GM12878 (cell line): ENCODE data around the gene MAP1LC3B. TPM values are rescaled to one million over a fixed set of nuclear protein-coding genes. Genes with fewer than 3 reads are reported as not detected.

ENCODE experiments used
- BCL11A ChIP-seq: IDR thresholded peaks from 2 replicates; pipeline ENCODE4 v1.6.1; 2011; ENCODE audit warnings: low read depth, low read length
- BMI1 ChIP-seq: fragments of 450-650 bp; IDR thresholded peaks from 2 replicates; pipeline ENCODE4 v1.6.1; 2016; ENCODE audit warnings: mild to moderate bottlenecking, moderate library complexity, borderline replicate concordance
- CHD1 ChIP-seq: IDR thresholded peaks from 2 replicates; pipeline ENCODE4 v1.6.1; 2012; ENCODE audit warnings: low read depth, low read length, improper control_type of control experiment
- ESRRA ChIP-seq: IDR thresholded peaks from 2 replicates; pipeline ENCODE4 v1.6.1; 2012; ENCODE audit warnings: mild to moderate bottlenecking, low read length, improper control_type of control experiment
- HDGF ChIP-seq: fragments of 450-650 bp; IDR thresholded peaks from 2 replicates; pipeline ENCODE4 v1.6.1; 2016; ENCODE audit warnings: antibody characterized with exemption
- JUNB ChIP-seq: IDR thresholded peaks from 2 replicates; pipeline ENCODE4 v1.6.1; 2016; ENCODE audit warnings: antibody characterized with exemption, mild to moderate bottlenecking
- MEF2B ChIP-seq: fragments of 450-650 bp; IDR thresholded peaks from 2 replicates; pipeline ENCODE4 v1.6.1; 2018; ENCODE audit warnings: mild to moderate bottlenecking, moderate library complexity; ENCODE audit not compliant: partially characterized antibody, poor library complexity, severe bottlenecking
- MTA2 ChIP-seq: fragments of 450-650 bp; IDR thresholded peaks from 2 replicates; pipeline ENCODE4 v1.6.1; 2016; ENCODE audit warnings: low read depth, mild to moderate bottlenecking, moderate library complexity
- NR2C2 ChIP-seq: IDR thresholded peaks from 2 replicates; pipeline ENCODE4 v1.6.1; 2011; ENCODE audit warnings: borderline replicate concordance, low read depth; ENCODE audit not compliant: control insufficient read depth, insufficient read length
- USF2 ChIP-seq: IDR thresholded peaks from 2 replicates; pipeline ENCODE4 v1.6.1; 2011; ENCODE audit warnings: low read depth, low read length, improper control_type of control experiment, borderline replicate concordance
- YBX1 ChIP-seq: fragments of 450-650 bp; IDR thresholded peaks from 2 replicates; pipeline ENCODE4 v1.6.1; 2016; ENCODE audit warnings: antibody characterized with exemption
- ZNF687 ChIP-seq: fragments of 450-650 bp; IDR thresholded peaks from 2 replicates; pipeline ENCODE4 v1.6.1; 2017; ENCODE audit warnings: mild to moderate bottlenecking, moderate library complexity
- polyA plus RNA-seq, 11 experiments: library from polyadenylated mRNA; depleted of rRNA in 4 of 11; unstranded in 6 of 11; stranded (reverse) in 5 of 11; fragments of >200 nt; fragmentation: Nextera tagmentation in 4 of 11; fragmentation: Illumina TruSeq in 1 of 11; extraction: Ambion mirVana in 4 of 11; extraction: Trizol in 1 of 11; gene quantifications; 1 replicate in 1 of 11; 2 replicates in 10 of 11; pipeline versions ENCODE4 v1.2.1 to v1.2.3, GENCODE V29; 2011 to 2016; ENCODE audit warnings: inconsistent platforms in 2 of 11, missing spikeins in 2 of 11, low read depth in 1 of 11
- total RNA-seq, 4 experiments: library from RNA; depleted of rRNA in 3 of 4; stranded (reverse); fragments of >200 nt in 3 of 4; fragmentation: Illumina TruSeq in 1 of 4; extraction: Trizol in 1 of 4; gene quantifications; 2 replicates each; pipeline versions ENCODE4 v1.2.1 to v1.2.3, GENCODE V29; 2013 to 2021

The MAP1LC3B gene
- total and polyA plus RNA-seq, 10 of the 15 experiments (the other 5 are each of a cell fraction or from before 2014, with no cell fraction given), result 6.1 to 42.8 (median 13.7) TPM

GRCh38 chr16:87407511-87408112, 15.5 kb downstream of the MAP1LC3B start (continued):
- peak; percentile 22; the same call in 1 of the 2 replicates for TF ChIP-seq BMI1
- TF ChIP-seq HDGF, result no peak
- no peak for TF ChIP-seq CHD1
- peak; percentile 67 for TF ChIP-seq JUNB
- TF ChIP-seq BCL11A, result peak; percentile 45; the same call in 1 of the 2 replicates
- no peak for TF ChIP-seq ZNF687
- no peak for TF ChIP-seq NR2C2
- peak; percentile 59; the same call in 1 of the 2 replicates for TF ChIP-seq MTA2
- no peak for TF ChIP-seq YBX1
- no peak for TF ChIP-seq ESRRA
- TF ChIP-seq MEF2B, result peak; percentile 27
- TF ChIP-seq USF2, result no peak
- TF ChIP-seq, all 136 proteins: peak for 40
